GM21515 (cell line): ENCODE measurements around the gene TNFRSF18.
"Not testable (repeated sequence)": the region's sequence is repeated elsewhere in the genome, so short reads cannot be mapped to it uniquely, and the experiment has no call there.

Experiments used
- ATAC-seq: cut with Tn5 transposase; IDR thresholded peaks from one replicate; pipeline ENCODE4 v1.9.1; 2021; ENCODE audit not compliant: unreplicated experiment

TNFRSF18 gene

DNA sequence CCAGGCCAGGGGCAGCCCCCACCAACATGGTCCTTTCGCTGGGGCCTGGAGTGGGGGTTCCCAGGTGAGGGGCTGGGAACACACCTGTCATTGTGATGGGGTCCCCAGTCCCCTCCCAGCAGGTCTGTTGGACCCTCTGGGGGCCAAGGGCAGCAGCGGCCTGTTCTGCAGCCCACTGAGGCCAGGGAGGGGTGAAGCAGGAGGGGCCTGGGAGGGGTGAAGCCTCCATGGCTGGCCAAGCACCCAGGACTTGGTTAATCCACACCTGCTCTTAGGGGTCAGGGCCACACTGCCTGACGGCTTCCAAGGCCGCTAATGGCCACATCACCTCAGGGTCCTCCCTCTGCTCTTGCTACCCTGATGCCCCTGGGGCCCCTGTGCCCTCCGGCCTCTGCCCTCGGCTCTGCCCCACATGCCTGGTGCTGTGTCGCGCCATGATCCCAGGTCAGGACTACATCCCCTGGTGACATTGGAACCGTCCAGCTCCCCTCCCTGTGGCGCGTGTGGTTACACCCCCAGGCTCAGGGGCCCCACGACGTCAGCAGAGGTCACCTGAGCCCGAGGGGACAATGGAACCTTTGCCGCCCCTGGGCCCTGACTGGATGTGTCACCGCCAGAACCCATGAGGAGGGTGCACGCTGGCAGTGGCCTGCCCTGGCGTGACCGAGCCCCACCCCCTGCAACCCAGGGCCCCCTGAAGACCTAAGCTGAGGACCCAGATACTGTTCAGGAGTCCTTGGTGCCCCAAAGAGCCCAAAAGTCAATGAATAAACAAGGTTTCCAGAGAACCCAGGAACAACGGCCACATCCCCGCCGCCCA lies 7.0 kb downstream of the TNFRSF18 start:
- ATAC-seq, result no peak

- no peak for ATAC-seq
Observed at GRCh38 chr1:1198423-1199140, 7.8 kb downstream of the TNFRSF18 start.

DNA sequence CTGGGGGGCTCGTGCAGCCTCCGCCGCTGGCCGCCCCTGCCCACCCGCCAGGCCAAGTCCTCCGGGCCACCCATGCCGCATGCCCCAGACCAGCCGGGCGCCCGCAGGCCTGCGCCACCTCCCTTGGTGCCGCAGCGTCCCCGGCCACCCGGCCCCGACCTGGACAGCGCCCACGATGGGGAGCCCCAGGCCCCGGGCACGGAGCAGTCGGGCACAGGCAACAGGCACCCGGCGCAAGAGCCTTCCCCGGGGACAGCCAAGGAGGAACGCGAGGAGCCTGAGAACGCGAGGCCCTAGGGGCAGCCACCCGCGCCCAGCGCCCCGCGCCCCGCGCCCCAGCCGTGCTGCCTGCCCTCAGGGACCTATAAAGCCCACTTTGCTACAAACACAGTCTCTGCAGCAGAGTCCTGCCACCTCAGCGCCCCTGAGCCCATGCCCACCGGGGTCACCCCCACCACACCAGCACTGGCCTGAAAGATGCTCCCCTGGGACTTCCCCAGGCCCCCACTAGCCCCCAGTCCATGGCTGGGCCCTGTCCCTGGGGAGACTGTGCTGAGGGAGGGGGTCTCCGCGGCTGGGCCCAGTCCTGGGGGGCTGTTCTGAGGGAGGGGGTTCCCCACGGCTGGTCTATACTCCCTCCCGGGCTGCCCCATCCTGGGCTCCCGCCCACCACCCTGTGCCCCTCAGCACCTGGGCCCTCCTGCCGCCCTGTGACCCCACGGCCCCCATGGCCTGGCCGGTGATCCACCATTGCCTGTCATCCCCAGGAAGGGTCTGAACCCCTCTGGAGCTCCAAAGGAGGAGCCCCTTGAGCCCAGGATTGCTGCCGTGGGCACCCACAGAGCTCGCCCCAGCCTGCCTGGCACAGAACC lies 8.6 kb downstream of the TNFRSF18 start:
- ATAC-seq, result no peak

DNA sequence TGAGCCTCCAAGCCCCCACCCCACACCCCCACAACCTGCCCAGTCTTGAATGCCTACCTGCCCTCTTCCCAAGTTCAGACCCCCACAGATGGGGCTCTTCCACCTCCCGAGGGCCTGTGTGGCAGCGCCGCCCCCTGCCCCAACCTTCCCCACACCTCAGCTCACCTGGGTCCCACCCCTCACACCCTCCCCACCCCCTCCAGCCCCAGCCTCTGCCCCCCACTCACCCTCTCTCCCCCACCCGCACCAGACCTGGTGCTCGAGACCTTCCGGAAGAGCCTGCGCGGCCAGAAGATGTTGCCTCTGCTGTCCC lies 9.2 kb downstream of the TNFRSF18 start:
- ATAC-seq, result no peak

DNA sequence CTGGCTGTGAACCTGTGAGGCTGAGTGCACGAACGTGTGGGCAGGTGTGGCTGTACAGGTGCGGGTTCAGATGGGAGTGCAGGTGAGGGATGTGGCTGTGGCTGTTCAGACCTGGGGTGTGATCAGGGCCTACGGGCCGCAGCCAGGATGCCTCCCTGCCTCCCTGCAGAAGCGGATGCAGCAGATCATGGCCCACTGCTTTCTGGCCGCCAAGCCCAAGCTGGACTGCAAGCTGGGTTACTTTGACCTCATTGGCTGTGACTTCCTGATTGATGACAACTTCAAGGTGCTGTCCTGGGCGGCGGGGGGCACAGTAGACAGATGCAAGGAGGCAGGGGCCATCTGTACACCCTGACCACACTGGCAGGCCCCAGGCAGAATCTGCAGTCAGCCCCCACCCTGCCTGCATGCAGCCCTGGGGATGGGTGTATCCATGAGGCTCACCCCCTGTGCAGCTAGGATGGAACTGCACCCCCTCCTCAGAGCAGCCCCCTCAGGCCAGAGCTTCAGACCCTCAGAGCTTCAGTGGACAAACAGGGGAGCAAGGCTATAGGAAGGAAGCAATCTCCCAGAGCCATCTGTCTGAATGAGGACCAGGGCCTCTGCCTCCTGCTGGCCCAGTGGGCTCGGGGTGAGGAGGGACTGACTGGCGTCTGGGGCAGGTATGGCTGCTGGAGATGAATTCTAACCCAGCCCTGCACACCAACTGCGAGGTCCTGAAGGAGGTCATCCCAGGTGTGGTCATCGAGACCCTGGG lies 9.8 kb downstream of the TNFRSF18 start:
- ATAC-seq, result no peak

- ATAC-seq, result not testable (repeated sequence)
Observed at GRCh38 chr1:1195726-1196125, 10.7 kb downstream of the TNFRSF18 start.

DNA sequence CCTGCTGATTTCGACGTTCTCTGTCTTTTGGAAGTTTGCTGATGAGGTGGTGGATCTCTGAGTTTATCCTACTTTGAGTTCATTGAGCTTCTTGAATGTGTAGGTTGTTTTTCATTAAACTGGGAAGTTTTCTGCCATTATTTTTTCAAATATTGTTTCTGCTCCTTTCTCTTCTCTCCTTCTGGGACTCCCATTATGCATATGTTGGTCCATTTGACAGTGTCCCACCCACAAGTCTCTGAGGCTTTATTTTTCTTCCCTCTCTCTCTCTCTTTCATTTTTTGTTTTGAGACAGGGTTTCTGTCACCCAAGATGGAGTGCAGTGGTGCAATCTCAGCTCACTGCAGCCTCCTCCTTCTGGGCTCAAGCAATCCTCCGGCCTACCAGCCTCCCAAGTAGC lies 11.7 kb downstream of the TNFRSF18 start:
- ATAC-seq, result no peak

DNA sequence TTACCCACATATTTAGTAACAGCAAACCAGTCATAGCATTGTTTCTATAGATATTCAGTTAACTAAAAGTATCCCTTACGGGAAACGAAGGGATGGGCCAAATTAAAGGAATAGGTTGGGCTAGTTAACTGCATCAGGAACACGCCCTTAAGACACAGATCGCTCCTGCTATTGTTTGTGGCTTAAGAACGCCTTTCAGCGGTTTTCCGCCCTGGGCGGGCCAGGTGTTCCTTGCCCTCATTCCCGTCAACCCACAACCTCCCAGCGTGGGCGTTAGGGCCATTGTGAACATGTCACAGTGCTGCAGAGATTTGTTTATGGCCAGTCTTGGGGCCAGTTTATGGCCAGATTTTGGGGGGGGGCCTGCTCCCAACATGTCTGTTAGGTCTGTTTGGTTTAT lies 14.7 kb downstream of the TNFRSF18 start:
- ATAC-seq, result no peak

DNA sequence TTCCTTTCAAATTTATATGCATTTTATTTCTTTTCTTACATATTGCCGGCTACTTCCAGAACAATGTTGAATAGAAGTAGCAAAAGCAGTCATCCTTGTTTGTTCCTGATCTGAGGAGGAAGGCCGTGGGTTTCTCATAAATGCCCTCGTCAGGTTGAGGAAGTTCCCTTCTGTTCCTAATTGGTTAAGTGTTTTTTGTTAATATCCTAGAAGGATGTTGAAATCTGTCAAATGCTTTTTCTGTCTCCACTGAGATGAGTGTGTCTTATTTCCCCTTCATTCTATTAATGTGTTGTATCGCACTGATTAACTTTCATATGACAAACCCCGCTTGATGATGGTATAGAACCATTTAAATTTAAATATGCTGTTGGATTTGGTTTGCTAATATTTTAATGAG lies 17.3 kb downstream of the TNFRSF18 start:
- ATAC-seq, result no peak

GRCh38 chr1:1187938-1188337 lies 18.5 kb downstream of the TNFRSF18 start:
- ATAC-seq, result no peak

DNA sequence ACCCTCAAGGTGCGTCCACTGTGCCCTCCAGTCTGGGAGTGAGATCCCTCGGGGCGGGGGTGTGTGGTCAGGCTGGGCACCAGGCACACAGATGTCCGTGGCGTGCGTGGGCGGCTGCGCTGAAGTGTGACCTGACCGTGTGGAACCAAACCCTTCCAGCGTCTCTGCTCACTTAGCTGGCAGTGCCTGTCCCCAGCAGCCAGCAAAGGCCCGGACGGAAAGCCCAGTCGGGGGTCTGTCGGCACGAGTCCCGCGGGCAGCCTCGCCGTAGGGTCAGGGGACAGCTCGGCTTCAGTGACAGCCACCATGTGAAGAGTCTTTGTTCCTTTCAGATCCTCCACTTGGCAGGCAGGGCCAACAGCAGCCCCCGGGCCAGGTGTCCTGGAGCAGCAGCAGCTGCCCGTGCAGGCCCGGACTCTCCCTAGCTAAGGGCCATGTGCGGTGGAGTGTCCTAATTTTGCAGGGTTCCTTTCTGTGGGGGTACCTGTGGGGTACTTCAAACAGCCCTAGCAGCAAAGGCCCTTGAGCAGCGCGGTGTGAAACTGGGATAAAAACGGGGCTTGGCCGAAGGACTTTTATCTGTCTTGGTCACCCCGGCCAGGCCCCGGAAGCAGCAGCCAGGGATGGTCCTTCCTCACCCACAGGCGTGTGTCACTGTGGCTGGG lies 21.2 kb downstream of the TNFRSF18 start:
- no peak for ATAC-seq

- no peak for ATAC-seq
Observed at GRCh38 chr1:1183833-1184775, 22.3 kb downstream of the TNFRSF18 start.

- no peak for ATAC-seq
Observed at GRCh38 chr1:1183221-1183747, 23.1 kb downstream of the TNFRSF18 start.

- ATAC-seq, result no peak
Observed at GRCh38 chr1:1182491-1183220, 23.7 kb downstream of the TNFRSF18 start.

GRCh38 chr1:1181938-1182410 lies 24.4 kb downstream of the TNFRSF18 start:
- no peak for ATAC-seq

DNA sequence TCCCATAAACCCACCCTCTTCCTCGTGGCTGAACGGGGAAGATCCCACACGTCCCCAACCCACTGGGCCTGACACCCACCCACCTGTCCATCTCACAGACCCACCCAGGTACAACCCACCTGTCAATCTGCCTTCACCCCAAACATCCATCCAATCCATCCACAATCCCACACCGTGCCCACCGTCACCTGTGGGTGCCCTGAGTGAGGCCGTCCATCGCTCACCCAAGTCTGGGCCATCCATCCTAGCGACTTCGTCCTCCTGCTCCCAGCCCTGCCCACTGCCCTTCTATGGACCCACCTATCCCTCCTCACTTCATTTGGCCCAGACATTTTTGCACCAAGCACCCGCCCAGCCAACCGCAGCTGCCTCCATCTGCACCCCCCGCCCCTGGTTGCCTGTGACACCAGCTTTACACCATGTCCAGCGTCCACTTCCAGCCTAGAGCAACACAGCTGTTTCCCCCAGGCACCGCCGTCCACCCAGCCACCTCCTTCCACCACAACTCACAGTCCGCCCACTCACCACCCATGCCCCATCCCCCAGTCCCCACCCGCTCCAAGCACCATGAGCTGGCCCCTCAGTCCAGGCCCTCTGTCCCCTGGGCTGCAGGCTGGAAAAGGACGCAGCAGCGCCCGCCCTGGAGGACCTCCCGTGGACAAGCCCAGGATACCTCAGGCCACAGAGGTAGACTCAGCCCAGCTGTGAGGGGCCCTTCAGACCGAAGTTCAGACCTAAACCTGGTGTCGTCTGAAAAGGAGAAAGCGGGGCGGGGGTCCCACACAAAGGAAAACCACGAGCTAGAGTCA lies 25.1 kb downstream of the TNFRSF18 start:
- no peak for ATAC-seq
